Uterus (tissue), 4 donors: ENCODE data around the gene SIPA1L3. TPM values are rescaled to one million over a fixed set of nuclear protein-coding genes. Genes with fewer than 3 reads are reported as not detected.
"Not testable (repeated sequence)": the region's sequence is repeated elsewhere in the genome, so short reads cannot be mapped to it uniquely, and the experiment has no call there.

ENCODE experiments used
- DNase-seq, 2 donors: peaks; one replicate each; pipeline ENCODE4 v3.0.0-alpha.2; 2019 to 2020
- H3K27ac ChIP-seq, 2 donors: fragments of 200-600 bp; sonication (generic); 1 replicate in 1 of 2; 2 replicates in 1 of 2; pipeline ENCODE4 v1.5.1; 2016 to 2018
- H3K27me3 ChIP-seq, 2 donors: fragments of 200-600 bp; sonication (generic); one replicate each; pipeline ENCODE4 v1.5.1; 2018 to 2019; ENCODE audit warnings: control low read depth in 1 of 2
- H3K36me3 ChIP-seq, 2 donors: fragments of 200-600 bp; sonication (generic); one replicate each; pipeline ENCODE4 v1.5.1; 2019; ENCODE audit warnings: control low read depth in 1 of 2
- H3K4me1 ChIP-seq, 2 donors: fragments of 200-600 bp; sonication (generic); one replicate each; pipeline ENCODE4 v1.5.1; 2018 to 2019; ENCODE audit warnings: control low read depth in 1 of 2
- H3K4me3 ChIP-seq, 2 donors: fragments of 200-600 bp; sonication (generic); 1 replicate in 1 of 2; 2 replicates in 1 of 2; pipeline ENCODE4 v1.5.1; 2018 to 2019; ENCODE audit warnings: mild to moderate bottlenecking in 1 of 2
- H3K9me3 ChIP-seq, 2 donors: fragments of 200-600 bp; sonication (generic); one replicate each; pipeline ENCODE4 v1.5.1; 2019; ENCODE audit warnings: control low read depth in 1 of 2
- CTCF ChIP-seq, 4 experiments: fragments of 200-600 bp in 2 of 4; fragments of 450-650 bp in 2 of 4; sonication (generic) in 2 of 4; IDR thresholded peaks; one replicate each; pipeline ENCODE4 v1.5.1; 2016 to 2019; ENCODE audit warnings: antibody characterized with exemption in 4 of 4, mild to moderate bottlenecking in 2 of 4, moderate library complexity in 1 of 4
- POLR2A ChIP-seq, 2 donors: fragments of 450-650 bp; IDR thresholded peaks; one replicate each; pipeline ENCODE4 v1.6.1; 2016; ENCODE audit warnings: antibody characterized with exemption in 2 of 2, mild to moderate bottlenecking in 1 of 2, moderate library complexity in 1 of 2
- intact Hi-C: fragments of 100-400 bp; cut with DNase I; formaldehyde crosslinking; loops from one replicate; pipeline ENCODE4 v1.15.1; 2023; ENCODE audit warnings: low total_unique reads
- total RNA-seq, 4 donors: library from RNA; depleted of rRNA in 3 of 4; stranded (reverse); fragments of >200 nt in 3 of 4; gene quantifications; one replicate each; pipeline versions ENCODE4 v1.1.0 to v1.2.4, GENCODE V29; 2014 to 2023
- donor health status: DM: yes; HTN: yes; CAD: no.

SIPA1L3 gene
- total RNA-seq, 4 donors from 2014 or later = 11.5 to 41.8 (median 21.5) TPM

GRCh38 chr19:38063928-38064327, 156.9 kb downstream of the SIPA1L3 start:
- no peak overlapping the region for H3K4me3 ChIP-seq
- no peaks in the 10 kb centered on the region for H3K9me3 ChIP-seq
- no peaks in the 10 kb centered on the region for H3K36me3 ChIP-seq
- intact Hi-C loops = no loop called here
- no peak for DNase-seq
- H3K27ac ChIP-seq = no peak overlapping the region
- H3K4me1 ChIP-seq = no peaks in the 10 kb centered on the region
- no peaks in the 10 kb centered on the region for H3K27me3 ChIP-seq
- TF ChIP-seq POLR2A (IDR thresholded peaks at IDR 0.05) (no peak), CTCF (IDR thresholded peaks at IDR 0.05) (no peak)

DNA sequence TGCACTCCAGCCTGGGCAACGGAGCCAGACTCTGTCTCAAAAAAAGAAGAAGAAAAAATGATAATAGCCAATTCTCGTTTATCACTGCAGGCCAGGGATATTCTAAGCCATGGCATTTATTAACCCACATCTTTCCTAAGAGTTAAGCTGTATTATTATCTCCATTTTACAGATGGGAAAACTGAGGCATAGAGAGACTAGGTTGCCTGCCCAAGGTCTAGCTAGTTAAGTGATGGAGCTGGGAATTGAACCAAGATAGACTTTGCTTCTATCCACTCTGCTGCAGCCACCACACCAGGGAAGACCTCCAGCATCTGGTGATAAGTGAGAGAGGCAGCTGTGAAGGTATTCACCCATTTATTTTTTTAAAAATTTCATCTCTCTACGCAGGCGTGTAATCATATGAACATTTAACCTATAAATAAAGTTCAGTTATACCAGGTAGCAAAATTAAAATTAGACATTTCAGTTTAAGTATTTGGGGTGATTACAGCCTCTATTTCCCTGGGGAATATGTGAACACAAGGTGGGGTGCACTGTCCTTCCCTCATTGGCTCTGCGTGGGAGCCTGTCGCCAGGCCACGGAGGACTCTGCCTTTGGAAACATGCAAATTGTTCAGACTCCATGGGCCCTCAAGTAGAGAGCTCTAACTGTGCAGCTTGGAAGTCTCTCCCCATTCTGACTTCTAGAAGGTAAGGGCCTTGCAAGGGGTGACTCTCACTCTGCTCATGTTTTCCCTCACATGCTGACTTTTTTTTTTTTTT, 157.8 kb downstream of the SIPA1L3 start:
- no peak overlapping the region for H3K4me3 ChIP-seq
- no peak for DNase-seq
- no peaks in the 10 kb centered on the region for H3K9me3 ChIP-seq
- H3K27me3 ChIP-seq = no peaks in the 10 kb centered on the region
- H3K27ac ChIP-seq = no peak overlapping the region
- no peaks in the 10 kb centered on the region for H3K36me3 ChIP-seq
- TF ChIP-seq POLR2A (IDR thresholded peaks at IDR 0.05) (no peak), CTCF (IDR thresholded peaks at IDR 0.05) (no peak)
- intact Hi-C loops = no loop called here
- no peaks in the 10 kb centered on the region for H3K4me1 ChIP-seq

- H3K36me3 ChIP-seq, H3K27me3 ChIP-seq, H3K4me1 ChIP-seq, DNase-seq, H3K4me3 ChIP-seq, H3K27ac ChIP-seq, intact Hi-C loops, H3K9me3 ChIP-seq: not testable (repeated sequence)
Observed at GRCh38 chr19:38065775-38066174, 158.8 kb downstream of the SIPA1L3 start.

DNA sequence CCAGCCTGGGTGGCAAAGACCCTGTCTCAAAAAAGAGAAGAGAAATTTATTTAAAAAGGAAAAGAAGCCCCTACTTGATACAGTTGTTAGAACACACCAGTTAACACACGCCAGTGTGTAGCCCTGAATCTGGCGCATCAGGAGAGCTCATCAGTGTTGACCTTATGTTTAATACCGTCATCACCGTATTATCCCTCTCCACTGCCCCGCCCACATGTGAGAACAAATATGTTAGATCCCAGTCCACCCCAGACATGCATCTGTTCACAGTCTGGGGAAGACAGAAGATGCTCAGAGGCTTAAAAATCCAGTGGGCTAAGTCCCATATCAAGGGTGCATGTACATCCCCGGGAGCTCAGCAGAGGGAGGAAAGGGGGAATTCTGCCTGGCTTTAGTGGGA, 161.8 kb downstream of the SIPA1L3 start:
- no peak overlapping the region for H3K27ac ChIP-seq
- no peak for DNase-seq
- H3K27me3 ChIP-seq = no peaks in the 10 kb centered on the region
- TF ChIP-seq CTCF (IDR thresholded peaks at IDR 0.05) (no peak), POLR2A (IDR thresholded peaks at IDR 0.05) (no peak)
- no peak overlapping the region for H3K4me3 ChIP-seq
- H3K9me3 ChIP-seq = no peaks in the 10 kb centered on the region
- intact Hi-C loops = no loop called here
- no peaks in the 10 kb centered on the region for H3K36me3 ChIP-seq
- H3K4me1 ChIP-seq = no peaks in the 10 kb centered on the region

DNA sequence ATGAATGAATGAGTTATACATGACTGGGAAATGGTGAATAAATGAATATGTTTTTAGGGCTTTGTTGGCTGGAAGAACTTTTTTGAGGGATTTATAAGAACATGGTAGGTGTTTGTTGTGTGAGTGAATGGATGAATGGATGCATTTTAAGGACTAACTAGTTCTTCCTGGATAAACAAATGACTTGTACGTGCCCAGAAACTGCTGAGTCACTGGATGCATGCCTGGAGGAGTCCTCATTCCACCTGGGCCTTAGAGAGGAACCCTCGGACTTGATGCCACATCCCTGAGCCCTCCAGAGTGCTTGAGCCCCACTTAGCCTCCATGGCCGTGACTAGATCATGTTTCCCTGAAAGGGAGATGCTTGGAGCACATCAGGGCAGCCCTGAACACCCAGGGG, 163.6 kb downstream of the SIPA1L3 start:
- no peaks in the 10 kb centered on the region for H3K36me3 ChIP-seq
- no peak overlapping the region for H3K27ac ChIP-seq
- DNase-seq = no peak
- H3K4me1 ChIP-seq = no peaks in the 10 kb centered on the region
- H3K4me3 ChIP-seq = no peak overlapping the region
- TF ChIP-seq POLR2A (IDR thresholded peaks at IDR 0.05) (no peak), CTCF (IDR thresholded peaks at IDR 0.05) (no peak)
- no peaks in the 10 kb centered on the region for H3K27me3 ChIP-seq
- H3K9me3 ChIP-seq = no peaks in the 10 kb centered on the region
- intact Hi-C loops = no loop called here

DNA sequence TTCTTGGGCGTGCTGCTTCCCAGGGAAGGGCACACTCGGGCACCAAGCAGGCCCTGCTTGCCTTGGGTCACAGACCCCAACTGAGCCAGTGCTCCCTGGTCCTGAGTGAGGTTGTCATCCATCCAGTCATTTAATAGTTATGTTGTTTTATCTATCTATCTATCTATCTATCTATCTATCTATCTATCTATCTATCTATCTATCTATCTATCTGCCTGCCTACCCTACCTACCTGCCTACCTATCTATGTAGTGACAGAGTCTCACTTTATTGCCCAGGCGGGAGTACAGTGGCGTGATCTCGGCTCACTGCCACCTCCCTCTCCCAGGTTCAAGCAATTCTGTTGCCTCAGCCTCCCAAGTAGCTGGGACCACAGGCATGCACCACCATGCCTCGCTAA, 164.0 kb downstream of the SIPA1L3 start:
- H3K9me3 ChIP-seq, DNase-seq, H3K4me3 ChIP-seq, H3K36me3 ChIP-seq, H3K27me3 ChIP-seq, H3K27ac ChIP-seq, intact Hi-C loops, H3K4me1 ChIP-seq: not testable (repeated sequence)
